ENCODE results near the gene GDI2.
"Not testable (repeated sequence)": the region's sequence is repeated elsewhere in the genome, so short reads cannot be mapped to it uniquely, and the experiment has no call there.

The GDI2 gene

DNA sequence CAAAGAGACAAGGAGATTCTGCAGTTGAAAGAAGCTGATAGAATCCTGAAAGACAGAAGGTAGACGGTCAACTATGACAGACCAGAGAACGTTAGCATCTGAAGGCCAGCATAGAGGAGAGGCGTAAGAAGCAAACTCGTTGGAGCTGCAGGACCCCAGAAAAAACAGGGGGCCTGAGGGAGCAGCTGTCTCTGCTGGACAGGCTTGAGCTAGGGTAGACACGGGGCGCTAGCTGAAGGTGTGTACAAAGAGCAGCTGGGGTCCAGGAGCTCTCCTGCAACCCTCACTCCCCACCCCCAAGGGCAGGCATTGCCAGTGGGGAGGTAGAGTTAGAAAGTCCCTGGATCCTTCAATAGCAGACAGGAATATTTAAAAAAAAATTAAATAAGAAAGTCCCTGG, 14.6 kb upstream of the GDI2 start:
- H3K4me1 ChIP-seq (ENCODE audit: control insufficient read depth, insufficient read depth, low read length): no peaks in the 10 kb centered on the region
- H3K36me3 ChIP-seq (ENCODE audit: control insufficient read depth, insufficient read depth, low read length): no peaks in the 10 kb centered on the region
- no peak overlapping the region for H3K4me3 ChIP-seq (ENCODE audit: low read depth, low read length)
- no peaks in the 10 kb centered on the region for H3K27me3 ChIP-seq (ENCODE audit: control insufficient read depth, insufficient read depth, low read length)
- H3K9me3 ChIP-seq (ENCODE audit: control insufficient read depth, insufficient read depth, low read depth, low read length): no peaks in the 10 kb centered on the region
- no peak overlapping the region for H3K27ac ChIP-seq (ENCODE audit: low read depth, low read length)
- H3K9ac ChIP-seq (ENCODE audit: low read length): no peak overlapping the region

- H3K9me3 ChIP-seq (ENCODE audit: control insufficient read depth, insufficient read depth, low read depth, low read length); H3K36me3 ChIP-seq (ENCODE audit: control insufficient read depth, insufficient read depth, low read length); H3K9ac ChIP-seq (ENCODE audit: low read length); H3K27ac ChIP-seq (ENCODE audit: low read depth, low read length); H3K27me3 ChIP-seq (ENCODE audit: control insufficient read depth, insufficient read depth, low read length); H3K4me3 ChIP-seq (ENCODE audit: low read depth, low read length); H3K4me1 ChIP-seq (ENCODE audit: control insufficient read depth, insufficient read depth, low read length): not testable (repeated sequence)
Observed at GRCh38 chr10:5826511-5826910, 13.3 kb upstream of the GDI2 start.

- no peaks in the 10 kb centered on the region for H3K27me3 ChIP-seq (ENCODE audit: control insufficient read depth, insufficient read depth, low read length)
- H3K9me3 ChIP-seq (ENCODE audit: control insufficient read depth, insufficient read depth, low read depth, low read length): no peaks in the 10 kb centered on the region
- peaks cover 8% of the 10 kb centered on the region for H3K4me1 ChIP-seq (ENCODE audit: control insufficient read depth, insufficient read depth, low read length)
- no peak overlapping the region for H3K9ac ChIP-seq (ENCODE audit: low read length)
- no peaks in the 10 kb centered on the region for H3K36me3 ChIP-seq (ENCODE audit: control insufficient read depth, insufficient read depth, low read length)
- no peak overlapping the region for H3K4me3 ChIP-seq (ENCODE audit: low read depth, low read length)
- no peak overlapping the region for H3K27ac ChIP-seq (ENCODE audit: low read depth, low read length)
Observed at GRCh38 chr10:5818894-5819293, 5.7 kb upstream of the GDI2 start.

- Histone ChIP-seq H3K27ac (ENCODE audit: low read depth, low read length) (no peak overlapping the region), H3K9ac (ENCODE audit: low read length) (no peak overlapping the region), H3K4me3 (ENCODE audit: low read depth, low read length) (no peak overlapping the region), H3K36me3 (ENCODE audit: control insufficient read depth, insufficient read depth, low read length) (no peaks in the 10 kb centered on the region), H3K27me3 (ENCODE audit: control insufficient read depth, insufficient read depth, low read length) (no peaks in the 10 kb centered on the region), H3K4me1 (ENCODE audit: control insufficient read depth, insufficient read depth, low read length) (peaks cover 8% of the 10 kb centered on the region), H3K9me3 (ENCODE audit: control insufficient read depth, insufficient read depth, low read depth, low read length) (no peaks in the 10 kb centered on the region)
Observed at GRCh38 chr10:5818048-5818331, 4.8 kb upstream of the GDI2 start.

GRCh38 chr10:5817322-5818047, 4.3 kb upstream of the GDI2 start:
- Histone ChIP-seq H3K36me3 (ENCODE audit: control insufficient read depth, insufficient read depth, low read length) (no peaks in the 10 kb centered on the region), H3K9me3 (ENCODE audit: control insufficient read depth, insufficient read depth, low read depth, low read length) (no peaks in the 10 kb centered on the region), H3K4me3 (ENCODE audit: low read depth, low read length) (no peak overlapping the region), H3K27me3 (ENCODE audit: control insufficient read depth, insufficient read depth, low read length) (no peaks in the 10 kb centered on the region), H3K27ac (ENCODE audit: low read depth, low read length) (no peak overlapping the region), H3K9ac (ENCODE audit: low read length) (no peak overlapping the region), H3K4me1 (ENCODE audit: control insufficient read depth, insufficient read depth, low read length) (peaks cover 8% of the 10 kb centered on the region)

DNA sequence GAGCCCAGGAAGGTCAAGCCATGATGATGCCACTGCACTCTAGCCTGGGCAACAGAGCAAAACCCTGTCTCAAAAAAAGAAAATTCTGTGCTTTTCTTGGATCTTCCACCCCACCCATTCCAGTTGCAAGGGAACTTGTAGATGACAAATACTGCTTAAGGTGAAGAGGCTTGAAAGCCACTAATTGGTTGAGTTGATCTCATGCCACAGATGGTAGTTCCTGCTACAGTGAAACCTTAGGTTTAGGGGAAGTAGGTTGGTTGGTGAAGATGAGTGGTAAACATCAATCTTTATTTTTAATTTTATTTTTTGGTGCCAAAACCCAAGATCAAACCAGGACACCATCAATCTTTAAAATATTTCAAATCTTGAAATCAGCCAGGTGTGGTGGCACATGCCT, 2.9 kb upstream of the GDI2 start:
- no peaks in the 10 kb centered on the region for H3K27me3 ChIP-seq (ENCODE audit: control insufficient read depth, insufficient read depth, low read length)
- no peaks in the 10 kb centered on the region for H3K36me3 ChIP-seq (ENCODE audit: control insufficient read depth, insufficient read depth, low read length)
- peaks cover 8% of the 10 kb centered on the region for H3K4me1 ChIP-seq (ENCODE audit: control insufficient read depth, insufficient read depth, low read length)
- H3K9me3 ChIP-seq (ENCODE audit: control insufficient read depth, insufficient read depth, low read depth, low read length): no peaks in the 10 kb centered on the region
- no peak overlapping the region for H3K4me3 ChIP-seq (ENCODE audit: low read depth, low read length)
- H3K27ac ChIP-seq (ENCODE audit: low read depth, low read length): no peak overlapping the region
- no peak overlapping the region for H3K9ac ChIP-seq (ENCODE audit: low read length)

- H3K27me3 ChIP-seq (ENCODE audit: control insufficient read depth, insufficient read depth, low read length): no peaks in the 10 kb centered on the region
- H3K9me3 ChIP-seq (ENCODE audit: control insufficient read depth, insufficient read depth, low read depth, low read length): no peaks in the 10 kb centered on the region
- H3K36me3 ChIP-seq (ENCODE audit: control insufficient read depth, insufficient read depth, low read length): 0 out of 2 replicates have a peak, but pooled peaks cover 3% of the 10 kb centered on the region
- H3K27ac ChIP-seq (ENCODE audit: low read depth, low read length): peak overlapping the region; percentile 98
- H3K4me1 ChIP-seq (ENCODE audit: control insufficient read depth, insufficient read depth, low read length): peaks cover 18% of the 10 kb centered on the region
- H3K9ac ChIP-seq (ENCODE audit: low read length): peak overlapping the region; percentile 97
- H3K4me3 ChIP-seq (ENCODE audit: low read depth, low read length): peak overlapping the region; percentile 100
Observed at GRCh38 chr10:5814110-5815107, 1.2 kb upstream of the GDI2 start.

DNA sequence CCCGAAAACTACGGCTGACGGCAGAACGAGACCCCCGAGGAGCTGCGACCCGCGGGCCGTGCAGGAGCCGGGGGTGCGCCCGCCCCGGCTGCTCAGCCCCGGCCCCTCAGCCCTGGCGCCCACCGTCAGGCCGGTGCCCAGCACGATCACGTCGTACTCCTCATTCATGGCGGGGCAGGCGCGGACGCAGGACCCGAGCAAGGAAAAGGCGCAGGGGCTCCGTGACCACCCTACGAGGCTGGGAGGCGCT, 218 bp downstream of the GDI2 start:
- Histone ChIP-seq H3K9me3 (ENCODE audit: control insufficient read depth, insufficient read depth, low read depth, low read length) (no peaks in the 10 kb centered on the region), H3K27ac (ENCODE audit: low read depth, low read length) (peak overlapping the region; percentile 98), H3K9ac (ENCODE audit: low read length) (peak overlapping the region; percentile 98), H3K4me1 (ENCODE audit: control insufficient read depth, insufficient read depth, low read length) (peaks cover 18% of the 10 kb centered on the region), H3K27me3 (ENCODE audit: control insufficient read depth, insufficient read depth, low read length) (no peaks in the 10 kb centered on the region), H3K36me3 (ENCODE audit: control insufficient read depth, insufficient read depth, low read length) (peaks cover 8% of the 10 kb centered on the region; the same call in 1 of the 2 replicates), H3K4me3 (ENCODE audit: low read depth, low read length) (peak overlapping the region; percentile 100)

DNA sequence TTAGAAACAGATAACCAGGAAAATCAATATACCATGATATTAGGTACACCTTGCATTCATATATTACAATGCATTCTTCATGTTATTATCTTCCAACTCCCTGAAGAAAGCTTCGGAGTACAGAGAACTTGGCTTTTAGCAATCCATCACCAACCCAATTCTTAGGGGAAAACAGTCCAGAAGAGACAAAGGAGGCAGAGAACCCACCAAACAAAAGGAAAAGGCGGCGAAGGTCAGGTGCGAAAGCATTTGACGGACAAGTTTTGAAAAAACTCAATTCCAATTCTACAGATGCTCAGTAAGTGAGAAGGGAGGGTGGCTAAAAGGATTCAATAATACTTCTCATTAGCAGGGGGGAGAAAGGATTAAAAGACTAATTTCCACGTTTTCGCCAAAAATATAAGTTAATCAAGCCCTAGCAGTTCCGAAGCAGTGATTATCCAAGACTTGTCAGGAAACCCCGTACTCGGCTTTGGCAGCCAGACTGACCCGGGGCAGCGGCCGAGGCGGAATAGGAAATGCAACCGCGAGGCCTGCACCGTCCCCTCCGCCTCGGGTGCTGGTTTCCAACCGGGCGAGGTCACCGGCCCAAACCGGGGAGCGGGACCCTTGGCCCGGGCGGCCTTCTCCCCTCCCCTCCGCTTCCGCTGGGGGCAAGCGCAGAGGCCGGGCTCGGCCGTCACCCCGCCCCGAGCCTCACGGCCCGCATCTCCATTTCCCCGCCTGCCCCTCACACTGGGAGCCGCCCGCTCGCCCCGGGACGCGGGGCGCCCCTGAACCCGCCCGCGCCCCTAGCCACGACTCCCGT, 747 bp downstream of the GDI2 start:
- Histone ChIP-seq H3K36me3 (ENCODE audit: control insufficient read depth, insufficient read depth, low read length) (peaks cover 13% of the 10 kb centered on the region; the same call in 1 of the 2 replicates), H3K9ac (ENCODE audit: low read length) (peak overlapping the region; percentile 98), H3K27ac (ENCODE audit: low read depth, low read length) (peak overlapping the region; percentile 98), H3K4me3 (ENCODE audit: low read depth, low read length) (peak overlapping the region; percentile 100), H3K27me3 (ENCODE audit: control insufficient read depth, insufficient read depth, low read length) (no peaks in the 10 kb centered on the region), H3K4me1 (ENCODE audit: control insufficient read depth, insufficient read depth, low read length) (peaks cover 18% of the 10 kb centered on the region), H3K9me3 (ENCODE audit: control insufficient read depth, insufficient read depth, low read depth, low read length) (no peaks in the 10 kb centered on the region)

DNA sequence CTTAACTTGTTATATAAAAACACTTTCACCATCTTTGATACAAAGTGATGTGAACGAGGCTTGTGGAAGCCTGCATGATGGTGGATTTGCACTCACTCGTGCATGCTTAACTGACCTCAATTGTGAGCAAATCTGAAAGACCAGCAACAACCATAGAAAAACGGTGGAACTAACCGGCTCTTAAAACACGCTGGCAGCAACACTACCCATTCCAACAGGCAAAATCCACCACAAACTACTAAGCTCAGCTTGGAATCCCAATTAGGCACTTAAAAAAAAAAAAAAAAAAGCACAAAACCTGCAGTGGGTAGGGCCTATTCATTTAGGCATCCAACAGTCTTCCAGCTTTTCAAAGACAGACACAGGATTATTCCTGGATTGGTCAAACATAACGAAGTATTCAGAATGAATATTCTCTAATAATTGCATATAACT, 1.8 kb downstream of the GDI2 start:
- peak overlapping the region; percentile 100 for H3K4me3 ChIP-seq (ENCODE audit: low read depth, low read length)
- no peaks in the 10 kb centered on the region for H3K9me3 ChIP-seq (ENCODE audit: control insufficient read depth, insufficient read depth, low read depth, low read length)
- H3K27ac ChIP-seq (ENCODE audit: low read depth, low read length): no peak overlapping the region
- no peaks in the 10 kb centered on the region for H3K27me3 ChIP-seq (ENCODE audit: control insufficient read depth, insufficient read depth, low read length)
- H3K9ac ChIP-seq (ENCODE audit: low read length): peak overlapping the region; percentile 28
- H3K36me3 ChIP-seq (ENCODE audit: control insufficient read depth, insufficient read depth, low read length): peaks cover 17% of the 10 kb centered on the region; the same call in 1 of the 2 replicates
- peaks cover 18% of the 10 kb centered on the region for H3K4me1 ChIP-seq (ENCODE audit: control insufficient read depth, insufficient read depth, low read length)
